ENCODE results near the gene ELOVL6.
"Not testable (repeated sequence)": the region's sequence is repeated elsewhere in the genome, so short reads cannot be mapped to it uniquely, and the experiment has no call there.

The ELOVL6 gene

GRCh38 chr4:110196206-110196870, 2.1 kb downstream of the ELOVL6 start:
- DNase-seq = peak in 5 of 6 experiments; percentile 34 to 60 (median 54)

DNA sequence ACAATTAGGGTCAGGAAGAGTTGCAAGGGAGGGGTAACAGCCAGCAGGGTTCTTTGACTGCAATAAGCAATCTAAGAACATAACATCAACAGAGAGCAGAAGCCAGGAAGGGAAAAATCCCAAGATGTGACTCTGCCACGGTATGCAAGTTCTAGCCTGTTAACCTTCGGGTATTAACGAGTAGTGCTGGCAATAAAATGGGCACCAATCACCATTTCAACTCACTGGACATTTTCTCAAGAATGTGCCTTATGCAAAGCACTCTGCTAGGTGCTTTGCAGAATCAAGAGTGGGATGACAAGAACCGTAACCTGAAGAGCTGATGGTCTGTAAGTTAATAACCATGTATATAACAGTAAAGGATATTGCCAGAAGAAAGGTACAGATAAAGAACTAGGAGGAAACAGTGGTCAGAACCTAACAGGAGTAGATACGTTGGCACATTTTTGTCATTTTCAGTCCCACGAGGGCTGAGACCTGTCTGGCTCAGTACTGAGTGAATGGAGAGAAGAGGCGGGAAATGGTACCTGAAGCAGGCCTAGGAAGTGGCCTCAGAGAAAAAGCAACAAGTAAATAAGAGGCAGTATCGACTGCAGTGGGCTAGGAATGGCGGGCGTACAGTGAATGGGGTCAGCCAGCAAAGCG, 2.7 kb downstream of the ELOVL6 start:
- peak in 4 of 6 experiments; percentile 2 to 54 (median 12) for DNase-seq

GRCh38 chr4:110193822-110194761, 4.3 kb downstream of the ELOVL6 start:
- DNase-seq = peak; percentile 56 to 80 (median 76)

GRCh38 chr4:110193287-110193686, 5.1 kb downstream of the ELOVL6 start:
- not testable (repeated sequence) for DNase-seq

GRCh38 chr4:110190249-110190648, 8.2 kb downstream of the ELOVL6 start:
- no peak for DNase-seq

GRCh38 chr4:110188113-110188512, 10.3 kb downstream of the ELOVL6 start:
- DNase-seq = no peak

DNA sequence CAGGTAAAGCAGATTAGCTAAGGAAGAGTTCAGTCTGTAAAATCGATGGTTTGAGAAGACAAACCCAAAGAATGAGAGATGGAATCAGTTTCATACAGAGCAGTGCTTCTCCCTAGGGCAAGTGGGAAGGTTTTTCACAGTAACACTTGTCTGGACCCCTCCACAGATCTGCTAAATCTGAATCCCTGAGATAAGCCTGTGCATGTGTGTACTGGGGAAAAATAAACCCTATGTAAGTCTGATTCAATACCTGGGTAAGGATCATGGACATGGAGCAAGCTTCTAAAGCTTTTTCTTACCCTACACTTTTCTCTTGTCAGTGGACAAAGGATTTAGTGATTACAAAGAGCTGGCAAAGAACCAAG, 13.6 kb downstream of the ELOVL6 start:
- DNase-seq = no peak

DNA sequence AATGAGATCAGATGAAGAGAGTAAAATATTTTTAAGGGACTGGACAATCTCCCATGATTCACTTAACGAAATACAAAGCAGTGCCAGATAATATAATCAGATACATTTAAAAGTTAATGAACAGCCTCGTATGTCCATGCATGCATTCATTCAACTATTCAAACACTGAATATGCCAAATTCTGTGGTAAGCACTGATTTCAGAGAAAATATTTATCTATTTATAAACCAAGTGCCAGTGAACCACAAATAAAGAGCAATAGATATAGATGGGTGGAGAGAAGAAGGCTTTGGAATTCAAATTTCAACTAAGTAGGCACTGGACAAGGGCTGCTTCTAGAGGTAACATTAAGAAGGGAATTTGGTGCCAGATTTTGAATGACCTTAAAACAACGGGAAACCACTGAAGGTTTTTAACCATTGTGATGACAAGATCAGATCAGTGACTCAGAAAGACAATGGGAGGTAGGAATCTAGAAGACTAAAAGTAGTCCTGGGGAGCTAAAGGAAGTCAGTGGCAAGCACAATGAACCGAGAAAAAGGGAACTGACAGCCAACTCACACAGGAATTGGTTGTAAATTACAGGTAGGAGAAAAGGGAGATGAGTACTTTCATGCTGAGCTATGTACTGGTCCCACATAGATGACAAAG, 14.2 kb downstream of the ELOVL6 start:
- no peak for DNase-seq

- DNase-seq = no peak
Measured at GRCh38 chr4:110183643-110184042, 14.8 kb downstream of the ELOVL6 start.

DNA sequence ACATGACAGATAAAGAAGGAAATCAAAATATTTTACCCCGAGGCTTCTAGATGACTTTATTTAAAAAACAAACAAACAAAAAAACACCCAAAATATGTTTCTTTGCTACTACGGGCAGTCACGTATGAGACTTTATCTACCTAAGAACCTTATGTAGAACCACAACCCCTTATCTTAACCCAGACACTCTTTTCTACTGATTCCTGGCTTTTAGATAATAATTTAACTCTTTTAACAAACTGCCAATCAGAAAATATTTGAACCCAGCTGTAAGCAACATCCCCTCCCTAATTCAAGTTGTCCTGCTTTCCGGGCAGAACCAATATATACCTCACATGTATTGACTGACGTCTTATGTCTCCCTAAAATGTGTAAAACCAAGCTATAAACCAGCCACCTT, 15.4 kb downstream of the ELOVL6 start:
- no peak for DNase-seq

DNA sequence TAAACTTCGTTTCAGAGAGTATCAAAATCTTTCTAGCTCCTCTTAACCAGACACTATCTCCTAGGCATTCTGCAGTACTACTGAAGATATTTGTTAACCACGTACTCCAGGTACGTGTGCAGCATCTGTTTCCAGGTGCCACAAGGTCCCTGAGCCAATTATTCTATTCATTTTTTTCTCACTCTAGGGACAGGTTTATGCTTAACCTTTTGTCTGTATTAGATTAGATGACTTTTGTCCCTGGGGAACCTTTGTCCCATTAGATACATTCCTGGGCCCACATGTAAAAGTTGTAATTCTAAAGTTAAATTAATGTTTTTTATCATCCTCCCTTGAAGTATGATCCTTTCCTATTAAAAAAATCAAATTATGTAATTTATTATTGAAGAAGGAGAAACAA, 16.5 kb downstream of the ELOVL6 start:
- no peak for DNase-seq

- DNase-seq = no peak
Measured at GRCh38 chr4:110175634-110176033, 22.8 kb downstream of the ELOVL6 start.

DNA sequence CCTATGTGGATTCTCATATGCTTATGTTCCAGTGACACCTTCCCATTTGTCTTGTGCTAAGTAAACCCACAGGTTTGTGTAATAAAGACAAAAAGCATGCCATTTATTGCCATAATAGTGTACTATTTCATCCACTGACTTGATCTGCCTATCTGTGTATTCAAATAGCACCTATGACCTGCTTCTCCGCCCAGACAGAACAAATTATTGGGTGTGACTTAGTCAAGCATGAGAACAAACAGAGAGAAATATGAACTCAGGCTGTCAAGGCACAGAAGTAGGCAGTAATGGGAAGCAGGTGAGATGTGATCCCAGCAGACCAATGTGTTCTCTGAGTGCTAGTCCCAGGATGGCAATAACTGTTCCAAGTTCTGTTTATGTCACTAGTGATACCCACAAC, 25.4 kb downstream of the ELOVL6 start:
- no peak for DNase-seq

DNA sequence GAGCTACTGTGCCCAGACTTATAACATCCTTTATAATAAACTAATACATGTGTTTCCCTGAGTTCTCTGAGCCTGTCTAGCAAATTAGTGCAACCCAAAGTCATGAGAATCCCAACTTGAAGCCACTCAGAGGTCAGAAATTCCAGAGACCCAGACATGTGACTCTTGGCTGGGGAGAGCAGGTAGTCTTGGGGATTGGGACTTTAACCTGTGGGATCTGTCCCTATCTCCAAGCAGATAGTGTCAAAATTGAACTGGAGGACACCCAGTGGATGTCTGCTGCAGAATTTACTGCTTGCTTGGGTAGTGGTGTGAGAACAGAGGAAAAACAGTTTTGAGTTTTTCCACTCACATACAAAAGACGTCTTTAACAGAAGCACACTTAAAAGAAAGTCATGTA, 26.4 kb downstream of the ELOVL6 start:
- DNase-seq = no peak

GRCh38 chr4:110170861-110171260, 27.6 kb downstream of the ELOVL6 start:
- DNase-seq = no peak

GRCh38 chr4:110165382-110166286, 32.8 kb downstream of the ELOVL6 start:
- DNase-seq = peak; percentile 11 to 73 (median 50)

GRCh38 chr4:110164856-110165255, 33.6 kb downstream of the ELOVL6 start:
- DNase-seq = peak in 1 of 6 experiments; percentile 38

- DNase-seq = no peak
Measured at GRCh38 chr4:110164251-110164650, 34.2 kb downstream of the ELOVL6 start.

DNA sequence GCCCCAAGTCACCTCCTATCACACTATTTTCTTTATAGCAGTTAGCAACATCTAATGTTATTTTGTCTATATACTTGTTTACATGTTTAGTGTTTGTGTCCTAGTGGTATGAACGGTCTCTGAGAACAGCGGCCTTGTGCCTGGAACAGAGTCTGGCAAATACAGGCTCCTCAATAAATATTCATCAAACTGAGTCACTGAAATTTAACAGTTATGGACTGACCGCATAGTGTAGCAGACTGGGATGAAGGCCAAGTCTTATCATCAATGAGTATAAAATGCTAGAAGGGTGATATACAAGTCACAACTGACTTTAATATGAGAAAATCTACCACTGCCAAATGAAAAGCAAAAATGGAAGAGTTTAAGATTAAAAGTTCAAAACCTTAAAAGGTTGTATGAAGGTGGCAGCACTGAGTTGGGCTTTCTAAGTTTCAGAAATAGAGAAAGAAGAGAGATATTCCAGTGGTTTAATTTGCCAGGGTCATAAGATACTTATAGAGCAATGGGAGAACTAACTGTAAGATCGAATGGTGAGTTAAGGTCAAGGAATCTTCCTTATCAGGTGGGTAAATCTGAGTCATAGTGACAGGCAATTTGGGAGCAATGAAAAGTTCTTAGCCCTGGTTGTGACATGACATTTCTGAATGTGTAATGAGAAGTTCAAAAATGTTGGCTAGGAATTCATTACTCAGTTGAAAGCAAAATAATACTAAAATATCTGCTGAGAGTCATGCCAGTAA, 34.9 kb downstream of the ELOVL6 start:
- DNase-seq = no peak

GRCh38 chr4:110160618-110161017, 37.8 kb downstream of the ELOVL6 start:
- no peak for DNase-seq

GRCh38 chr4:110159541-110159940, 38.9 kb downstream of the ELOVL6 start:
- no peak for DNase-seq
